Breast epithelium (tissue), 4 donors: ENCODE data around the gene PRMT5. TPM values are rescaled to one million over a fixed set of nuclear protein-coding genes. Genes with fewer than 3 reads are reported as not detected.

Experiments
- DNase-seq, 2 donors: peaks; one replicate each; pipeline ENCODE4 v3.0.0-alpha.2; 2019; ENCODE audit warnings: low spot score in 2 of 2
- H3K27ac ChIP-seq, 2 donors: fragments of 200-600 bp; sonication (generic) in 1 of 2; one replicate each; pipeline ENCODE4 v1.5.1; 2016 to 2019; ENCODE audit warnings: mild to moderate bottlenecking in 1 of 2
- H3K27me3 ChIP-seq, 2 donors: fragments of 200-600 bp; sonication (generic) in 1 of 2; one replicate each; pipeline versions ENCODE4 v1.5.1 to v1.6.0; 2017 to 2019; ENCODE audit warnings: control low read depth in 1 of 2, mild to moderate bottlenecking in 1 of 2
- H3K36me3 ChIP-seq: fragments of 200-600 bp; one replicate; pipeline ENCODE4 v1.5.1; 2019
- H3K4me1 ChIP-seq, 2 donors: fragments of 200-600 bp; sonication (generic); one replicate each; pipeline ENCODE4 v1.5.1; 2016 to 2019; ENCODE audit warnings: control low read depth in 1 of 2
- H3K4me3 ChIP-seq, 3 donors: fragments of 200-600 bp; sonication (generic); 1 replicate in 2 of 3; 2 replicates in 1 of 3; pipeline ENCODE4 v1.5.1; 2016 to 2019; ENCODE audit warnings: mild to moderate bottlenecking in 3 of 3, moderate library complexity in 2 of 3
- H3K9me3 ChIP-seq, 2 donors: fragments of 200-600 bp; sonication (generic) in 1 of 2; one replicate each; pipeline ENCODE4 v1.5.1; 2016 to 2019; ENCODE audit warnings: control low read depth in 1 of 2
- POLR2A ChIP-seq: fragments of 450-650 bp; IDR thresholded peaks from one replicate; pipeline ENCODE4 v1.6.1; 2016; ENCODE audit warnings: antibody characterized with exemption, mild to moderate bottlenecking, moderate library complexity
- POLR2AphosphoS5 ChIP-seq, 3 donors: sonication (generic); formaldehyde crosslinking; IDR thresholded peaks; one replicate each; pipeline ENCODE4 v1.6.1; 2017; ENCODE audit warnings: antibody characterized with exemption in 3 of 3
- intact Hi-C: fragments of 100-400 bp; cut with DNase I; formaldehyde crosslinking; loops from one replicate; pipeline ENCODE4 v1.15.1; 2023; ENCODE audit warnings: low total_unique reads
- total RNA-seq, 3 donors: library from RNA; depleted of rRNA; stranded (reverse); fragments of >200 nt; gene quantifications; one replicate each; pipeline ENCODE4 v1.1.0, GENCODE V29; 2016
- TF ChIP-seq, protein P1 (sequence below), 3 donors: fragments of 450-650 bp; IDR thresholded peaks; one replicate each; pipeline ENCODE4 v1.5.1; 2016 to 2017; ENCODE audit warnings: antibody characterized with exemption in 3 of 3, mild to moderate bottlenecking in 3 of 3, moderate library complexity in 3 of 3

The PRMT5 gene
- total RNA-seq, 3 donors from 2014 or later, result 48.6 to 80.6 (median 71.4) TPM

DNA sequence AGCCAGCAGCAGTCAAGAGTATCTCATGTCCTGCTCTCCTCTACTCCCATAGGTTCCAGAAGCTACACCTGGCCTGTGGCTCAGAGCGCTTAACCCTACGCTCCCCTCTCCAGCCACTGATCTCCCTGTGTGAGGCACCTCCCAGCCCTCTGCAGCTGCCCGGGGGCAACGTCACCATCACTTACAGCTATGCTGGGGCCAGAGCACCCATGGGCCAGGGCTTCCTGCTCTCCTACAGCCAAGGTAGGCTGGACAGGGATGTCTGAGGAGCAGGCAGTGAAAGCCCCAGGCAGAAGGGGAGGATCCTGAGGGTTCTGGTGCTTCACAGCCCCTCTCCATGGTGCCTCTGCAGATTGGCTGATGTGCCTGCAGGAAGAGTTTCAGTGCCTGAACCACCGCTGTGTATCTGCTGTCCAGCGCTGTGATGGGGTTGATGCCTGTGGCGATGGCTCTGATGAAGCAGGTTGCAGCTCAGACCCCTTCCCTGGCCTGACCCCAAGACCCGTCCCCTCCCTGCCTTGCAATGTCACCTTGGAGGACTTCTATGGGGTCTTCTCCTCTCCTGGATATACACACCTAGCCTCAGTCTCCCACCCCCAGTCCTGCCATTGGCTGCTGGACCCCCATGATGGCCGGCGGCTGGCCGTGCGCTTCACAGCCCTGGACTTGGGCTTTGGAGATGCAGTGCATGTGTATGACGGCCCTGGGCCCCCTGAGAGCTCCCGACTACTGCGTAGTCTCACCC lies 54.0 kb downstream of the PRMT5 start:
- Histone ChIP-seq H3K4me1 (peaks cover 0 to 9% of the 10 kb centered on the region in 2 donors), H3K36me3 (peaks cover 22% of the 10 kb centered on the region), H3K9me3 (no peaks in the 10 kb centered on the region), H3K4me3 (no peak overlapping the region), H3K27ac (peak overlapping the region in 1 of 2 donors; percentile 21), H3K27me3 (no peaks in the 10 kb centered on the region)
- no peak for TF ChIP-seq POLR2AphosphoS5 (IDR thresholded peaks at IDR 0.05)
- TF ChIP-seq, protein P1, sequence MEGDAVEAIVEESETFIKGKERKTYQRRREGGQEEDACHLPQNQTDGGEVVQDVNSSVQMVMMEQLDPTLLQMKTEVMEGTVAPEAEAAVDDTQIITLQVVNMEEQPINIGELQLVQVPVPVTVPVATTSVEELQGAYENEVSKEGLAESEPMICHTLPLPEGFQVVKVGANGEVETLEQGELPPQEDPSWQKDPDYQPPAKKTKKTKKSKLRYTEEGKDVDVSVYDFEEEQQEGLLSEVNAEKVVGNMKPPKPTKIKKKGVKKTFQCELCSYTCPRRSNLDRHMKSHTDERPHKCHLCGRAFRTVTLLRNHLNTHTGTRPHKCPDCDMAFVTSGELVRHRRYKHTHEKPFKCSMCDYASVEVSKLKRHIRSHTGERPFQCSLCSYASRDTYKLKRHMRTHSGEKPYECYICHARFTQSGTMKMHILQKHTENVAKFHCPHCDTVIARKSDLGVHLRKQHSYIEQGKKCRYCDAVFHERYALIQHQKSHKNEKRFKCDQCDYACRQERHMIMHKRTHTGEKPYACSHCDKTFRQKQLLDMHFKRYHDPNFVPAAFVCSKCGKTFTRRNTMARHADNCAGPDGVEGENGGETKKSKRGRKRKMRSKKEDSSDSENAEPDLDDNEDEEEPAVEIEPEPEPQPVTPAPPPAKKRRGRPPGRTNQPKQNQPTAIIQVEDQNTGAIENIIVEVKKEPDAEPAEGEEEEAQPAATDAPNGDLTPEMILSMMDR (IDR thresholded peaks at IDR 0.05), result no peak
- TF ChIP-seq POLR2A, result no peak
- peak in 1 of 2 donors; percentile 39 for DNase-seq
- intact Hi-C loops, result no loop called here

DNA sequence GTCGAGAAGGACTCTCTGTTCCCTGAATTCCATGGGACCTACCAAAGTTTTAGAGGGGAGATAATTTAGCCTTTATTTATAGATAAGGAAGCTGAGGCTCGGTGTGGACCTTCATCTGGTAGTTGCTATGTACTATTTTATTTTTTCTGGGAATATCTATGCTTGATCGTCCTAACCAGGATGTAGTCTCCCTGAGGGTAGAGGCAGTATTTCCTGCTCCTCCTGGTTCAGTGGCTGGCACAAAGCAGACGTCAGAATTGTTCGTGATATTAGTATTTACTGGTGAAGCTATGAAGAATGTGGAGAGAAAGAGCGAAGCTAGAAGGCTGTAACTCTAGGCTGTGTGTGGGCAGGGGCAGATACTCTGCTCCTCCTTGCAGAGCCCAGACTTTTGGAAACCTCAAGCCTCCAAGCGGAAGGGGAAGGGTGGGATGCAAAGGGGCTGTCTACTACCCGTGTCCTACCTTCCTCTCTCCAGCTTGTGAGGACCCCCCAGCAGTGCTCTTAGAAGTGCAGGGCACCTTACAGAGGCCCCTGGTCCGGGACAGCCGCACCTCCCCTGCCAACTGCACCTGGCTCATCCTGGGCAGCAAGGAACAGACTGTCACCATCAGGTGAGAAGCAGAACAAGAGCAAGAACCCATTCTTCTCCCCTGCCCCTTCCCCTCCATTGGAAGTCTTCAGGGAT lies 56.2 kb downstream of the PRMT5 start:
- intact Hi-C loops, result loop anchor here (1.0 kb wide), 1 partner anchor 15 kb away; no protein-coding TSS in a partner anchor
- H3K36me3 ChIP-seq, result peaks cover 22% of the 10 kb centered on the region
- peak in 1 of 2 donors; percentile 43 for DNase-seq
- H3K27me3 ChIP-seq, result no peaks in the 10 kb centered on the region
- peak overlapping the region; percentile 96 to 99 for H3K27ac ChIP-seq
- TF ChIP-seq, protein P1 (IDR thresholded peaks at IDR 0.05), result peak in 1 of 3 donors; percentile 20
- TF ChIP-seq POLR2AphosphoS5 (IDR thresholded peaks at IDR 0.05) (peak in 1 of 3 donors; percentile 20), POLR2A (no peak)
- peak overlapping the region; percentile 78 to 99 (median 95) for H3K4me3 ChIP-seq
- H3K9me3 ChIP-seq, result no peaks in the 10 kb centered on the region
- H3K4me1 ChIP-seq, result peaks cover 0 to 9% of the 10 kb centered on the region in 2 donors

- DNase-seq, result peak; percentile 86 to 88
- Histone ChIP-seq H3K4me1 (peaks cover 0 to 9% of the 10 kb centered on the region in 2 donors), H3K9me3 (no peaks in the 10 kb centered on the region), H3K27me3 (no peaks in the 10 kb centered on the region), H3K4me3 (peak overlapping the region; percentile 78 to 99 (median 95)), H3K36me3 (peaks cover 21% of the 10 kb centered on the region), H3K27ac (peak overlapping the region; percentile 96 to 99)
- intact Hi-C loops, result loop anchor here (1.0 kb wide), 1 partner anchor 16 kb away; no protein-coding TSS in a partner anchor
- TF ChIP-seq POLR2A (no peak), POLR2AphosphoS5 (IDR thresholded peaks at IDR 0.05) (peak in 2 of 3 donors; percentile 48 to 52)
- TF ChIP-seq, protein P1 (IDR thresholded peaks at IDR 0.05), result peak; percentile 80 to 98 (median 91)
Observed at GRCh38 chr14:22872033-22872832, 56.9 kb downstream of the PRMT5 start.

DNA sequence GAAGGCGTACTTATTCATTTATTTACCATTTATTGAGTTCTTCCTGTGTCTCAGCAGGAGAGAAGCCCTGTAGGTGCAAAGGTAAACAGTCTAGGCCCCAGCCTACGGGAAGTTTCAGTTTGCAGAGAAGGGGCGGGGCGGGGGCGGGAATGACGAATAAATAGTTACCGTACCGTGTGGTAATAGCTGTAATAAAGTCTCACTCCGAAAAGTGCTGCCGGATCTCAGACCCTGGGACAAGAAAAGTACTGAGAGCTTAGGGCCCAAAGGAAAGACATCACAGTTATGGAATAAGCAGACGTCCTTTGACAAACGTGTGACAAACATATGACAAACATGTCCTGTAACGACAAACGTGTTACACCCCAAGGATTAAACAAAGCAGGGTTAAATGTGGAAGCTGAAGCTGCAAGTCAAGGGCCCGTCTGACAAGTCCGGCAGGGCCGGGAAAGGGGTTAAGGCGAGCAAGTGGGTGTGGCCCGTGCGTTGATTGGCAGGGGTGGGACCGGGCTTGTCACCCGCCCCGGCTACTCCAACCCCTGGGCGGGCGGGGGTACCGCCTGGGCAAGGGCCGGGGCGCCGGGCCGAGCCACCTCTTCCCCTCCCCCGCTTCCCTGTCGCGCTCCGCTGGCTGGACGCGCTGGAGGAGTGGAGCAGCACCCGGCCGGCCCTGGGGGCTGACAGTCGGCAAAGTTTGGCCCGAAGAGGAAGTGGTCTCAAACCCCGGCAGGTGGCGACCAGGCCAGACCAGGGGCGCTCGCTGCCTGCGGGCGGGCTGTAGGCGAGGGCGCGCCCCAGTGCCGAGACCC lies 57.7 kb downstream of the PRMT5 start, which contains the start of gene LRP10:
Gene LRP10 (plus strand): TSS at position 517 of the 809 bp plus-strand sequence. CDS start 564 bp downstream, outside the sequence.
- Histone ChIP-seq H3K36me3 (peaks cover 13% of the 10 kb centered on the region), H3K4me3 (peak within 1 kb of the TSS; percentile 78 to 99 (median 95)), H3K9me3 (no peaks in the 10 kb centered on the region), H3K27me3 (no peaks in the 10 kb centered on the region), H3K27ac (peak within 1 kb of the TSS; percentile 96 to 99), H3K4me1 (peaks cover 0 to 9% of the 10 kb centered on the region in 2 donors)
- TF ChIP-seq POLR2A, result peak; percentile 72
- TF ChIP-seq, protein P1 (IDR thresholded peaks at IDR 0.05), result no peak
- TF ChIP-seq POLR2AphosphoS5 (IDR thresholded peaks at IDR 0.05), result peak in 2 of 3 donors; percentile 67 to 74
- DNase-seq, result peak; percentile 94
- intact Hi-C loops, result loop anchor here (1.0 kb wide), 1 partner anchor 17 kb away; no protein-coding TSS in a partner anchor
